ENCODE data around the gene LRRC34.

Gene LRRC34

DNA sequence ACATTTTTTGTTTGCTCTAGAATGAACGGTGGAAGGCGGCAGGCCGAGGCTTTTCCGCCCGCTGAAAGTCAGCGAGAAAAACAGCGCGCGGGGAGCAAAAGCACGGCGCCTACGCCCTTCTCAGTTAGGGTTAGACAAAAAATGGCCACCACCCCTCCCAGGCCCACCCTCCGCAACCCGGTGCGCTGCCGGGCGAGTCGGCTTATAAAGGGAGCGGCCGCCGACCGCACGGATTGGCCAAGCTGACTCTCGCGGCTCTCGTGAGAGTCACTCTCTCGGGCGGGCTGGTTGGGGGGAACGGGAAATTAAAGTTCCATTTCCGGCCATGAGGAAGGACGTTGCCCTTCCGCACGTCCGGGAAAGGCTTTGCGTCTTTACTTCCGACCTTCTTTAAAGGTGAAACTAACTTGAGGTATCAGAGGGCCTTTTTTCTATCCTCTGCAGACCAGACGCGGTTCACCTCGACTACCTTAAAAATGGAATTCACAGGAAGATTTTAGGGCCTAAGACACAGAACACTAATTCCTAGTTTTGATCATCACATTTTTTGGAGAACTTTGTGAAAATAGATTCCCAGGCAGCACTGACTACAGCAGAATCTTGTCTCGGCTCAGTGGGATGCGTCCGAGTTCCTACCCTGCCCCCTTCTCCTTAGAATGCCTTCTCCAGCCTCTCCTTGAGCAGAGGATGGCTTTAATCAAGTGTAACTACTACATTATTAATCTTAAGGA lies 47.7 kb downstream of the LRRC34 start, which contains the start of gene TERC:
Gene TERC, minus strand, starts transcription at position 179 of the 731 bp plus-strand sequence.
- FAIRE-seq, result no peak

DNA sequence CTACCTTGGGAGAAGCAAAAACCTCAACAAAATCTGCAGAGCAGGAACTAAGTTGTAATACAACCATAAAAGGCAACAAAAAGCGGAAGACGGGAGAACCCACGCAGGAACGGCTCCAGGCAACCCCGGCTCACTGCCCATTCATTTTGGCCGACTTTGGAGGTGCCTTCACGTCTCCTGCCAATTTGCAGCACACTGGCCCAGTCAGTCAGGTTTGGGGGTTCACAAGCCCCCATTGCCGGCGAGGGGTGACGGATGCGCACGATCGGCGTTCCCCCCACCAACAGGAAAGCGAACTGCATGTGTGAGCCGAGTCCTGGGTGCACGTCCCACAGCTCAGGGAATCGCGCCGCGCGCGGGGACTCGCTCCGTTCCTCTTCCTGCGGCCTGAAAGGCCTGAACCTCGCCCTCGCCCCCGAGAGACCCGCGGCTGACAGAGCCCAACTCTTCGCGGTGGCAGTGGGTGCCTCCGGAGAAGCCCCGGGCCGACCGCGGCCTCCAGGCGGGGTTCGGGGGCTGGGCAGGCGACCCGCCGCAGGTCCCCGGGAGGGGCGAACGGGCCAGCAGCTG lies 48.3 kb downstream of the LRRC34 start:
- no peak for FAIRE-seq

DNA sequence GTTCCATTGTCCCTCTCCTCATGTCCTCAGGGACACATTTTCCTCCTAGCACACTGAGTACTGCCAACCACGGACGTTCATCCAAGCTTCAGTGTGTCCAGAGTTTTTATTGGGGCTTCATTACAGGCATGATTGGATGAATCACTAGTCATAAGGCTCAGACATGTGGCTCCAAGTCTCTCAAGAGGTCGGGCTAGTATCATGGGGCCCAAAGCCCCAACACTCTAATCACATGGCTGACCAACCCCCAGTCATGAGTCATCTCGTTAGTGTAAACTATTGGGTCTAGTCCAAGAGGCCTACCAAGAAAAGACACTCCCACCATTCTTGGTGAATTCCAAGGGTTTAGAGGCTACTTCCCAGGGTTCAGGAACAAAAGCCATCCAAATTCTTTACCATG lies 52.2 kb downstream of the LRRC34 start:
- no peak for FAIRE-seq

DNA sequence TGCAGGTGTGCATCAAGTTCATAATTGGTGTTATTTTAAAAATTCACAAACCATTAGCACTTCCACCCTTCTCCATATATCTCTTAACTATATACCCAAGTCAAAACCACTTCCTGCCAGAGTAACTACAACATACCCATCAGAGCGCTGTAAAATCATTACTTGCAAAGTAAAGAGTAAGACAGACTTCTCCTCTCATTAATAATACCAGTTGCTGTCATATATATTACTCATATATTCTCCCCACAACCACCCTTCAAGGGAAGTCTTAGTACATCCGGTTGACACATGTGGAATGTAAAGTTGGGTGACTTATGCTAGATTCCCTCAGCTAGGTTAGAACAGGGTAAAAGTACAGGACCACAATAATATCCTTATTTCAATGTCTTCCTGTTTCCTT lies 53.4 kb downstream of the LRRC34 start:
- no peak for FAIRE-seq

DNA sequence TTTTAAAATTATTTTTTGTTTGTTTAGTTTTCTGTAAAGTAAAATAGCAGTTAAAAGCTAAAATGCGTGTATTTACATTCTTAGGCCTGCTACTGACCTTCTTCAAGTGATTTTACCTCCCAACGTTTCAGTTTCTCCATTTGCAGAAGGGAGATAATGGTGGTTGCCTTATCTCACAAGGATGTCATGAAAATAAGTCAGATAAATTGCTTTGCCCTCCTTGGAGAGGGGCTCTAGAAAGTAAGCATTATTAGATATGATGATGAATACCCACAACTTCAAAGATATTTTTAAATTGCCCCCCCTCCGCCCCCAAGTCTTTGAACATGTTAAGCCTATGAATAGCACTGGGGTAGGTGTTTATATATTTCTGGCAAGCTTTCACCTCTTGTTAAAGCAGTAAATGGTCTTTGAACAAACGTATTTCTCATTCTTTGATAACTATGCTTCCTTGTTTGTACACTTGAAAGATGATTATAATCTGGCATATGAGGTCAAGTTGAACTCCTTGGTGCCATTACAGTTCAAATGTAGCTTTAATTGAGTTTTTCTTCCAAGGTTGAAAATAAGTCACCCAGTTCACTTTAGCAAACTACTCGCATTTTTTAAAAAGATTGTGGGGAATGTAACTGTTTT lies 54.2 kb downstream of the LRRC34 start:
- no peak for FAIRE-seq

DNA sequence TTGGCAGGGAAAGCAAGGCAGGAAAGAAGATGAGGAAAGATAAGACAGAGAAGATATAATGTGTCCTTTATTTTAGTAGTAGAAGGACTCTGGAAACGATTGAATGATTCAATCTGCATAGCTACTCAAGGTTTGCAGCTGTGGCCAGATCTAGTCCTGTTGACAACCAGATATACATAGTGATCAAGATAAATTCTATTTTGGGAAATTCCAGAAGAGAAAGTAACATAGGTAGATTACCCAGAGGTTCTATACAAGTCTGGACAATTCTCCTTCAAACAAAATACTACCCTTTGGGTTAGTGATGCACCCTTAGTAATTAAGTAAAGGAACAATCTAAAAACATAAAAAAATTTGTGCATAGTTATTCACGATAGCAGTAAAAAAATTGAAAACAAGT lies 57.2 kb downstream of the LRRC34 start:
- no peak for FAIRE-seq

DNA sequence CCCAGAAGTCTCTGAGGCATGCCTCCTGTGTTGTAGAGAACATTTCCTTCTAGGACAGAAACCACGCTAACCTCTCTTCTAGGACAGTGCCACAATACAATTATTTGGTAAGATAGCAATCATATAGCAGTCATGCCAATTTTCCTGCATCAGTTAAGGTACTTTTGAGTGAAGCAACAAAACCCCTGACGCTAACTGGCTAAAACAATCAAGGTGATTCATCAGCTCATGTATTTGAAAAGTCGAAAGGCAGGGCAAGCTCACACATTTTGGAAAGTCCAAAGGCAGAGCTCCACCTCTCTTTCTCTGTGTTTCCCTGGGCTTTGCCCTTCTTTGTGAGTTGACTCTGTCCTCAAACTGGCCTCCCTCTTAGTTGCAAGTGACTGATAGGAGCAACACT lies 58.0 kb downstream of the LRRC34 start:
- no peak for FAIRE-seq

DNA sequence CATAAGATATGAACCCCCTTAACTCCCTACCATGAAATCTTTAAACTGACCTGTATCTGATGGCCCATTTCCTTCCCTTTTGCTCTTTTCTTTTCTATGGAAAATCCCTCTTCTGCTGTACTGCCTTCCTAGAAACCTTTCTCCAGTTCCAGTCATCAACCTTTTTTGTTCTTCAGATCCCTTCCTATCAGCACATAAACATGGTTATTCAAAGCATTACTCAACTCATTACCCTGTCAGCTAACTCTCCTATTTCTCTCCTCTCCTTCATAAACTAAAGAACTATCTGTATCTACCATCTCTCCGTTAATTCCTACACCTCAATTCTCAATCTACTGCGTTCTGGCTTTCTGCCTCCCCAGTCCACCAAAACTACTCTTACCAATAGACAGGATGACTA lies 60.8 kb downstream of the LRRC34 start:
- FAIRE-seq, result no peak

DNA sequence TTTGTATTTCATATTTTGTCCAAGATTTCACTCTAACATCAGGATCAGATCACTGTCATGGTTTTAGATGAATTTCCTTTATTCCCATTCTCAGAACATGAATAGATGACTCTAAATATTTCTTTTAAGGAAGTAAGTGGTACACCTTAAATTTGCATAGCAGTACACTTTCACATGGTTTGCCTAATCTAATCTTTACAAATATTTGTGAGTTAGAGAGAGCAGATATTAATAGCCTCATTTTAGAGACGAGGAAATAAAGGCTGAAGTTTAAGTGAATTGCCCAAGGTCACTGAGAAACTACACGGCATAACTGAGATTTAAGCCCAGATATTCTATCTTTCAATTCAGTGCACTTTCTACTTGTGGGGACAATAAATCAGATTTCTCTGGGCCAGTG lies 62.0 kb downstream of the LRRC34 start:
- FAIRE-seq, result no peak

DNA sequence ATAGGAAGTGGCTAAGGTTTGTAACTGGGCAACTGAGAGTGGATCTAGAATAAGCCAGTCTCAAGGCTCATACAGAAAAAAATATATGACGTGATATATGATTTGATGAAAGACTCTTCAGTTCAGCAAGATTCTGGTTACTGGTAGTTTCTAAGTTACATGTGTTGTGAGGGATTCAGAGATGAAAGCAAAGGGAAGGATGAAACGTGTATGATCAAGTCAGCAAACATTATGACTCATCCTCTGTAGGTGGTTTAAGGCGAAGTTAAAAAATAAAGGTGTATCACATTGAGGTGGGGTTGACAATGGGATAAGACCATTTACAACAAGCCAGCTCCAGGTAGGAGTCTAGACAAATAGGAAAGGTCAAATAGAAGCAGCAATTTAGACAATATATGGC lies 64.0 kb downstream of the LRRC34 start:
- FAIRE-seq, result no peak

DNA sequence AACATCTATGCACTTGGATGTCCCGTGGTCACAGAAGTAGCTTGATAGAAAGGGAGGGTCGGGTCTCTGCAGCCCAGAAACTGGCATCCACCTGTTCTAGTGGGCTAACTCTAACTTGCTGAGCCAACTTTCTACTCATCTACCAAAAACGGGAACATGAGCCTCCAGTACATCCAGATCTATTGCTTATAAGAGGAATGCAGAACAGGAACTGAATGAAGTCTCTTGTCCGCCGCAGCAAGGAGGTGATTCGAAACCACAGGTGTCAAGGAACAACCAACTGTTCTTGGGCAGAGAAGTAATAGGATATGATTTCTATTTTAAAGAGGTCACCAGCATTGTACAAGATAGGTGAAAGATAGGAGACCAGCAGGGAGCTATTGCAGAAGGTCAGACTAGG lies 65.8 kb downstream of the LRRC34 start:
- no peak for FAIRE-seq

DNA sequence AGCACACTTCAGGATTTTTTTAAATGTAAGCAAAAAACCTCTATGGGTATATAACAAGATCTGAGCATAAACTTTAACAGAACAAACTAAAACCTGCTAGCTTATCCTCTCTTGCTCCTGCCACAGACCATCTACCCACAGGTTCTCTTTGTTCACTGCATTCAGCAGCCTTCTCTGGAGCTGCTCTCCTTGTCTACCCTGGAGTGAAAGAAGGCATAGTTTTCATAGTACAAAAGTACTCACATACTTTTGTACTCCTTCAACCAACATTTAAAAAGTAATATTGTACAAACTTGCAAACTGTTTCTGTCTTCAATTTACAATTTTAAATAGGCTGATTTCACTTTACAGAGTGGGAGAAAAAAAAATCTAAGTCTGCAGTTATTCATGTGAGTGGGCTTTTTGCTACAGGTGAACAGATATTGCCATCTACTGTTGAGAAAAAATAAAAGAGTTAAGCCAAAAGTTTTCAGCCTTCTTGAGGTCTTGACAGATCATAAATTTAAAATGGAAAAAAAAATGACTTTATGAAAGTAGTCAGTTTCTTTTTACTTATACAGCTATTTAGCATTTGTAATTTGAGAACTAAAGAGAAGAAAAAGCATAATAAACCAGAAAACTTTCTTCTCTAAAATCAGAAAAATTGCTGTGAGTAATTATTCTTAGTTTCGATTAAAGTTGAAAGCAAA lies 68.2 kb downstream of the LRRC34 start:
- no peak for FAIRE-seq

All from colon (tissue), 2 donors.